C4-2B (cell line): ENCODE measurements around the gene PTPN1.

Experiments used
- CTCF ChIP-seq: fragments of 450-650 bp; conservative IDR thresholded peaks from 2 replicates; pipeline ENCODE4 v1.5.1; 2017; ENCODE audit warnings: mild to moderate bottlenecking
- ZFX ChIP-seq: fragments of 450-650 bp; IDR thresholded peaks from 2 replicates; pipeline ENCODE4 v1.6.1; 2017

- TF ChIP-seq CTCF: no peak
- TF ChIP-seq ZFX: no peak
Observed at GRCh38 chr20:50469796-50470195, 40.4 kb upstream of the PTPN1 start.
